Adrenal gland (tissue), 5 donors: ENCODE results near the gene SORCS3.

ENCODE experiments used
- CTCF ChIP-seq, 6 experiments: fragments of 450-650 bp in 4 of 6; fragments of 200-600 bp in 2 of 6; sonication (generic) in 1 of 6; IDR thresholded peaks; 1 replicate in 5 of 6; 2 replicates in 1 of 6; pipeline versions ENCODE4 v1.5.1 to v1.8.0; 2016 to 2021; ENCODE audit warnings: antibody characterized with exemption in 6 of 6, mild to moderate bottlenecking in 2 of 6, moderate library complexity in 1 of 6
- POLR2A ChIP-seq, 2 donors: fragments of 450-650 bp; IDR thresholded peaks; one replicate each; pipeline ENCODE4 v1.6.1; 2017; ENCODE audit warnings: antibody characterized with exemption in 2 of 2, mild to moderate bottlenecking in 2 of 2, moderate library complexity in 1 of 2
- donor health status: DM: no; HTN: no; CAD: no.

GRCh38 chr10:104665174-104665573, 24.1 kb downstream of the SORCS3 start:
- TF ChIP-seq CTCF (IDR thresholded peaks at IDR 0.05) (no peak), POLR2A (IDR thresholded peaks at IDR 0.05) (no peak)
